Neural crest cell (in vitro differentiated cells): ENCODE measurements around the gene DHRS4. TPM values are rescaled to one million over a fixed set of nuclear protein-coding genes. Genes with fewer than 3 reads are reported as not detected.

Experiments
- DNase-seq: peaks from one replicate; pipeline ENCODE4 v3.0.0; 2021; ENCODE audit warnings: low read depth, mixed read lengths, low spot score
- H3K27ac Mint-ChIP-seq: one replicate; pipeline ENCODE4 v1.8.0; 2021; ENCODE audit warnings: mild to moderate bottlenecking, mixed read lengths; ENCODE audit not compliant: unreplicated experiment
- H3K27me3 Mint-ChIP-seq: 2 replicates; pipeline ENCODE4 v1.8.0; 2021; ENCODE audit warnings: low read depth, mild to moderate bottlenecking, mixed read lengths
- H3K36me3 Mint-ChIP-seq: 2 replicates; pipeline ENCODE4 v1.8.0; 2021; ENCODE audit warnings: low read depth, mild to moderate bottlenecking, mixed read lengths
- H3K4me1 Mint-ChIP-seq: 2 replicates; pipeline ENCODE4 v1.8.0; 2021; ENCODE audit warnings: mixed read lengths
- H3K4me3 Mint-ChIP-seq: one replicate; pipeline ENCODE4 v1.8.0; 2021; ENCODE audit warnings: mild to moderate bottlenecking, mixed read lengths
- H3K9me3 Mint-ChIP-seq: 2 replicates; pipeline ENCODE4 v1.8.0; 2021; ENCODE audit warnings: mixed read lengths
- CTCF ChIP-seq: fragments of 200-600 bp; sonication (generic); conservative IDR thresholded peaks from 2 replicates; pipeline ENCODE4 v1.5.0; 2021; ENCODE audit warnings: antibody characterized with exemption, mild to moderate bottlenecking
- long read RNA-seq: library from polyadenylated mRNA; unstranded; transcript quantifications from one replicate; pipeline ENCODE4 v2.0.0, GENCODE V29; 2020
- total RNA-seq: library from RNA; stranded (reverse); gene quantifications from 2 replicates; pipeline ENCODE4 v1.2.1, GENCODE V29; 2021

DHRS4 gene
- 17.4 and 19.7 TPM in 2 replicates for total RNA-seq
- long read RNA-seq, transcript DHRS4-201 (8 exons, 1,443 nt), result major isoform, 13 of 26 reads
- long read RNA-seq, transcript DHRS4-203 (5 exons, 727 nt), result minor isoform, 10 of 26 reads
- long read RNA-seq, partial matches to known transcripts, result 1 of 26 reads
- long read RNA-seq, other reads (novel, unspliced or antisense), result 1 of 26 reads

- H3K9me3 Mint-ChIP-seq, result peaks cover 5% of the 10 kb centered on the region
- DNase-seq, result peak; percentile 78
- H3K4me3 Mint-ChIP-seq, result peak within 1 kb of the TSS; percentile 100
- peaks cover 18% of the 10 kb centered on the region for H3K4me1 Mint-ChIP-seq
- TF ChIP-seq CTCF, result peak; percentile 97
- peak within 1 kb of the TSS; percentile 98 for H3K27ac Mint-ChIP-seq
- no peaks in the 10 kb centered on the region for H3K27me3 Mint-ChIP-seq
- peaks cover 12% of the 10 kb centered on the region for H3K36me3 Mint-ChIP-seq
Measured at GRCh38 chr14:23953464-23954278, at the start of gene DHRS4. TSS of gene DHRS4 (plus strand) at chr14:23953770. CDS start at chr14:23953789, 19 bp downstream.

- Mint-ChIP-seq H3K27me3 (peaks cover 76% of the 10 kb centered on the region), H3K36me3 (no peaks in the 10 kb centered on the region), H3K9me3 (peaks cover 7% of the 10 kb centered on the region), H3K4me1 (no peaks in the 10 kb centered on the region), H3K27ac (no peak overlapping the region), H3K4me3 (no peak overlapping the region)
- peak; percentile 50 for DNase-seq
- peak; percentile 73 for TF ChIP-seq CTCF
Measured at GRCh38 chr14:23910101-23910875, 43.3 kb upstream of the DHRS4 start.

DNA sequence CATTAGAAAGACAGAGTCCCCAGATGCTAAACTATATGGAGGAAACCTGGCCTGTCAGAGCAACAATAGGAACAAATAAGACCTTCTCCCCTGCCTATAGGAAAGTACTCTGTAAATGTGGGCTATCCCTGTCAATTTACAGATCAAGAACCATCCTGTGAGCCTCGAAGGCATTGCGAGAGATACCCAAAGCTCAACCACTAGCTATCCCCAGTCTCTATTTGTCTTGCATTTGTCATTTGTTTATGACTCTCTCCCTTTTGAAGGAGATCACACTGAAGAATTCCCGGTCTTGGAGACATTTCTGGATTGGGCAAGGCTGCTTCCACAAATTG is 42.7 kb upstream of the DHRS4 start:
- H3K4me1 Mint-ChIP-seq, result no peaks in the 10 kb centered on the region
- H3K4me3 Mint-ChIP-seq, result no peak overlapping the region
- H3K27me3 Mint-ChIP-seq, result peaks cover 74% of the 10 kb centered on the region
- H3K9me3 Mint-ChIP-seq, result peaks cover 7% of the 10 kb centered on the region
- DNase-seq, result no peak
- H3K27ac Mint-ChIP-seq, result no peak overlapping the region
- H3K36me3 Mint-ChIP-seq, result no peaks in the 10 kb centered on the region
- no peak for TF ChIP-seq CTCF

DNA sequence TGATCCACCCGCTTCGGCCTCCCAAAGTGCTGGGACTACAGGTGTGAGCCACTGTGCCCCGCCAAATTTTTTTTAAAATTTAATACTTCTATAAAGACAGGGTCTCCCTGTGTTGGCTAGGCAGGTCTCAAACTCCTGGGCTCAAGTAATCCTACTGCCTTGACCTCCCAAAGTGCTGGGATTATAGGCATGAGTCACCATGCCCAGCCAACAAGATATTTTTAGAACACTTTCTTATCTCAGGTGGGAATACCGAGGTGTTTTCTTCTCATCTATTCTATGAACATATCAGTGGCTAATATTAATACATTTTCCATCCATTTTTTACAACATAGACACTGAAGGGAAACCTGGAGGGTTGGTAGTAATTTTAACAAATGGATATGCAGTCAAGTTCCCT is 38.0 kb upstream of the DHRS4 start:
- Mint-ChIP-seq H3K27ac (no peak overlapping the region), H3K4me1 (no peaks in the 10 kb centered on the region), H3K27me3 (peaks cover 45% of the 10 kb centered on the region), H3K4me3 (no peak overlapping the region), H3K9me3 (peaks cover 2% of the 10 kb centered on the region), H3K36me3 (no peaks in the 10 kb centered on the region)
- DNase-seq, result no peak
- no peak for TF ChIP-seq CTCF

DNA sequence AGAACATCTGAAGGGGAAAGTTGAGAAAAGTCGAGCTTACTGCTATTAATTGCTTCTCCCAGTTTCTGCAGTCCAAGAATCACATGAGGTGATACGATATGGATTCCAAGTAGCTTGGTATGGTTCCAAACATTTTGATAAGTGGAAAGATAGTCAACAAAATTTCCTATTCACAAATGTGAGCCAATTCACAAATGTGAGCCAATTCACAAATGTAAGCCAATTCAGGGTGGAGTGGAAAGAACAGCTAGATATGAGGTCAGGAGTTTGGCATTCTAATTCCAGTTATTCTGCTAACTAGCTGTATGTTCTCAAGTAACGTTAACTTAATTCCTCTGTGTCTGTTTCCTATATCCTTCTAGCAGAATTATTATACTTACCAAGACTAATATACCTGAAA is 37.6 kb upstream of the DHRS4 start:
- no peak overlapping the region for H3K4me3 Mint-ChIP-seq
- H3K27ac Mint-ChIP-seq, result no peak overlapping the region
- H3K4me1 Mint-ChIP-seq, result no peaks in the 10 kb centered on the region
- no peak for DNase-seq
- TF ChIP-seq CTCF, result no peak
- no peaks in the 10 kb centered on the region for H3K36me3 Mint-ChIP-seq
- peaks cover 2% of the 10 kb centered on the region for H3K9me3 Mint-ChIP-seq
- peaks cover 41% of the 10 kb centered on the region for H3K27me3 Mint-ChIP-seq
